A549 treated with CpdA at 1 μM for 4 hours (cell line): ENCODE measurements around the gene FDX1. TPM values are rescaled to one million over a fixed set of nuclear protein-coding genes. Genes with fewer than 3 reads are reported as not detected.

ENCODE experiments used
- total RNA-seq: library from RNA; stranded (reverse); fragments of 200-300 nt; extraction: Qiagen RNA extraction; gene quantifications from 5 replicates; pipeline ENCODE4 v1.2.3, GENCODE V29; 2022; ENCODE audit warnings: low read depth

The FDX1 gene
- total RNA-seq: 12.7 to 13.9 TPM (median 13.6 TPM) in 5 replicates

GRCh38 chr11:110429731-110430266 lies at the start of gene FDX1:
FDX1 (plus strand) TSS chr11:110429948; CDS start chr11:110430121, 173 bp downstream.

Other genes with a start within 250 kb of the FDX1 start
- 61.8 to 120 TPM (median 92.8 TPM) in 5 replicates for gene RDX, start 133.3 kb upstream of the FDX1 start, total RNA-seq